Lung (tissue), 12 donors: ENCODE results near the gene ATOH7. TPM values are rescaled to one million over a fixed set of nuclear protein-coding genes. Genes with fewer than 3 reads are reported as not detected.

Source experiments
- ATAC-seq: fragments of 200-7000 bp; cut with Tn5 transposase; one replicate; pipeline ENCODE4 v1.9.1; 2020; ENCODE audit warnings: moderate number of reproducible peaks; ENCODE audit not compliant: insufficient read depth, low FRiP score
- DNase-seq, 3 donors: peaks; one replicate each; pipeline ENCODE4 v3.0.0-alpha.2; 2013 to 2017
- H3K27ac ChIP-seq, 2 donors: one replicate each; pipeline ENCODE4 v1.5.1; 2013; ENCODE audit warnings: mild to moderate bottlenecking in 2 of 2, moderate library complexity in 2 of 2, control low read depth in 1 of 2, inconsistent platforms in 1 of 2, low read depth in 1 of 2, low read length in 1 of 2
- H3K27me3 ChIP-seq, 3 donors: one replicate each; pipeline ENCODE4 v1.5.1; 2013; ENCODE audit warnings: low read length in 2 of 3; ENCODE audit not compliant: control insufficient read depth in 3 of 3, insufficient read depth in 3 of 3
- H3K36me3 ChIP-seq, 4 donors: one replicate each; pipeline ENCODE4 v1.5.1; 2013; ENCODE audit warnings: low read length in 4 of 4, mild to moderate bottlenecking in 1 of 4, moderate library complexity in 1 of 4; ENCODE audit not compliant: control insufficient read depth in 4 of 4, insufficient read depth in 4 of 4
- H3K4me1 ChIP-seq, 5 donors: one replicate each; pipeline ENCODE4 v1.5.1; 2013; ENCODE audit warnings: low read length in 5 of 5, mild to moderate bottlenecking in 2 of 5, moderate library complexity in 1 of 5; ENCODE audit not compliant: control insufficient read depth in 5 of 5, insufficient read depth in 5 of 5
- H3K4me3 ChIP-seq: one replicate; pipeline ENCODE4 v1.5.1; 2013; ENCODE audit warnings: mild to moderate bottlenecking, control low read depth, moderate library complexity
- H3K9ac ChIP-seq, 2 donors: one replicate each; pipeline ENCODE4 v1.5.1; 2013; ENCODE audit warnings: low read length in 2 of 2, control low read depth in 1 of 2; ENCODE audit not compliant: insufficient read depth in 1 of 2
- H3K9me3 ChIP-seq, 4 donors: one replicate each; pipeline ENCODE4 v1.5.1; 2013; ENCODE audit warnings: low read length in 3 of 4, mild to moderate bottlenecking in 1 of 4, moderate library complexity in 1 of 4; ENCODE audit not compliant: control insufficient read depth in 4 of 4, insufficient read depth in 3 of 4
- CTCF ChIP-seq: IDR thresholded peaks from 2 replicates; pipeline ENCODE4 v1.5.1; 2012; ENCODE audit warnings: mild to moderate bottlenecking; ENCODE audit errors: control extremely low read depth, extremely low read depth
- WGBS, 2 donors: extraction: QIAGEN DNeasy Blood & Tissue Kit; methylation state at CpG; one replicate each; pipeline ENCODE4 v1.1.7; 2013; 5-methylcytosine and 5-hydroxymethylcytosine counted together
- polyA plus RNA-seq, 2 donors: library from polyadenylated mRNA; stranded (reverse); fragments of 200-250 nt; gene quantifications; one replicate each; pipeline ENCODE4 v1.2.1, GENCODE V29; 2013
- total RNA-seq, 2 donors: library from RNA; depleted of rRNA in 1 of 2; stranded (reverse); fragments of >200 nt in 1 of 2; gene quantifications; one replicate each; pipeline ENCODE4 v1.2.1, GENCODE V29; 2014 to 2021
- donor health status: control.
- donor health status: control.
- donor health status: Bipolar disorder and iron deficiency.
- donor health status: healthy.
- donor health status: DM: yes; HTN: yes; CAD: no.

Gene ATOH7
- total and polyA plus RNA-seq, 4 donors, result 0.02 to 0.08 TPM; not detected in 2

- Histone ChIP-seq H3K4me3 (no peak overlapping the region), H3K9ac (no peak overlapping the region), H3K27me3 (peaks cover 0 to 22% (median 3%) of the 10 kb centered on the region in 3 donors), H3K27ac (no peak overlapping the region), H3K9me3 (no peaks in the 10 kb centered on the region), H3K4me1 (peaks cover 0 to 5% (median 0%) of the 10 kb centered on the region in 5 donors), H3K36me3 (no peaks in the 10 kb centered on the region)
- no peak for ATAC-seq
- no peak for TF ChIP-seq CTCF
- no peak for DNase-seq
- WGBS, 2 donors, result 77 to 84% methylated on average over 5 of the region's 5 CpGs
Measured at GRCh38 chr10:68230268-68230667, 1.6 kb downstream of the ATOH7 start.

- no peak overlapping the region for H3K27ac ChIP-seq
- no peak for DNase-seq
- no peak for ATAC-seq
Measured at GRCh38 chr10:68224810-68225209, 7.1 kb downstream of the ATOH7 start.

GRCh38 chr10:68223535-68224165, 8.3 kb downstream of the ATOH7 start:
- ATAC-seq, result no peak
- no peak for TF ChIP-seq CTCF
- WGBS, 2 donors, result 80 to 86% methylated on average over 3 of the region's 3 CpGs
- H3K27me3 ChIP-seq, result no peaks in the 10 kb centered on the region
- DNase-seq, result no peak
- no peak overlapping the region for H3K27ac ChIP-seq
- H3K36me3 ChIP-seq, result no peaks in the 10 kb centered on the region
- H3K9me3 ChIP-seq, result no peaks in the 10 kb centered on the region
- no peak overlapping the region for H3K9ac ChIP-seq
- H3K4me3 ChIP-seq, result no peak overlapping the region
- H3K4me1 ChIP-seq, result no peaks in the 10 kb centered on the region

More at GRCh38 chr10:68224810-68225209, 7.1 kb downstream of the ATOH7 start:
- Histone ChIP-seq H3K4me1 (no peaks in the 10 kb centered on the region), H3K9ac (no peak overlapping the region), H3K27me3 (peaks cover 0 to 4% (median 3%) of the 10 kb centered on the region in 3 donors), H3K36me3 (no peaks in the 10 kb centered on the region), H3K4me3 (no peak overlapping the region), H3K9me3 (no peaks in the 10 kb centered on the region)
- no peak for TF ChIP-seq CTCF

GRCh38 chr10:68222391-68222790, 9.5 kb downstream of the ATOH7 start:
- H3K27me3 ChIP-seq, result no peaks in the 10 kb centered on the region
- ATAC-seq, result no peak
- no peak for TF ChIP-seq CTCF
- no peaks in the 10 kb centered on the region for H3K36me3 ChIP-seq
- no peaks in the 10 kb centered on the region for H3K4me1 ChIP-seq
- no peak overlapping the region for H3K4me3 ChIP-seq
- WGBS, 2 donors, result 87 to 92% methylated on average over 2 of the region's 2 CpGs
- no peak for DNase-seq
- H3K27ac ChIP-seq, result no peak overlapping the region
- H3K9me3 ChIP-seq, result no peaks in the 10 kb centered on the region
- H3K9ac ChIP-seq, result no peak overlapping the region
